GM12878 (cell line): Measurements from ENCODE around the gene CREG2.

Experiments used
- BACH1 ChIP-seq: fragments of 450-650 bp; IDR thresholded peaks from 2 replicates; pipeline ENCODE4 v1.6.1; 2017; ENCODE audit warnings: mild to moderate bottlenecking, borderline replicate concordance
- EZH2 ChIP-seq: IDR thresholded peaks from 2 replicates; pipeline ENCODE4 v1.6.1; 2012; ENCODE audit warnings: low read depth, mild to moderate bottlenecking, control low read depth, inconsistent platforms, low read length, borderline replicate concordance; ENCODE audit not compliant: control insufficient read depth
- RELA ChIP-seq: fragments of 450-650 bp; IDR thresholded peaks from 2 replicates; pipeline ENCODE4 v1.8.0; 2014; ENCODE audit warnings: borderline replicate concordance; ENCODE audit not compliant: partially characterized antibody

GRCh38 chr2:101382442-101382841, 4.9 kb downstream of the CREG2 start:
- TF ChIP-seq EZH2 (no peak), BACH1 (no peak), RELA (no peak)
